ENCODE data around the gene GSG1L.
A peak's percentile ranks its signal among the peaks of the same experiment; 100 is the strongest.

GSG1L gene

GRCh38 chr16:27760789-27761176 lies 302.7 kb downstream of the GSG1L start:
- H3K4me3 ChIP-seq (ENCODE audit: control insufficient read depth, low read depth, low read length), result no peak overlapping the region

GRCh38 chr16:27759967-27760788 lies 303.3 kb downstream of the GSG1L start:
- no peak for DNase-seq (ENCODE audit: low read depth)
- no peak overlapping the region for H3K4me3 ChIP-seq (ENCODE audit: control insufficient read depth, low read depth, low read length)
- no peak for TF ChIP-seq CTCF (IDR thresholded peaks at IDR 0.05; ENCODE audit: control insufficient read depth, insufficient read depth, low read depth, low read length, missing control alignments)

More at GRCh38 chr16:27760789-27761176, 302.7 kb downstream of the GSG1L start:
- no peak for TF ChIP-seq CTCF (IDR thresholded peaks at IDR 0.05; ENCODE audit: control insufficient read depth, insufficient read depth, low read depth, low read length, missing control alignments)
- DNase-seq (ENCODE audit: low read depth), result no peak

GRCh38 chr16:27759301-27759871 lies 304.1 kb downstream of the GSG1L start:
- DNase-seq (ENCODE audit: low read depth), result peak; percentile 21
- no peak for TF ChIP-seq CTCF (IDR thresholded peaks at IDR 0.05; ENCODE audit: control insufficient read depth, insufficient read depth, low read depth, low read length, missing control alignments)
- H3K4me3 ChIP-seq (ENCODE audit: control insufficient read depth, low read depth, low read length), result no peak overlapping the region

- DNase-seq (ENCODE audit: low read depth), result no peak
- no peak for TF ChIP-seq CTCF (IDR thresholded peaks at IDR 0.05; ENCODE audit: control insufficient read depth, insufficient read depth, low read depth, low read length, missing control alignments)
These were observed 305.0 kb downstream of the GSG1L start for GRCh38 chr16:27758544-27758943.

GRCh38 chr16:27756206-27756970 lies 307.1 kb downstream of the GSG1L start:
- no peak overlapping the region for H3K4me3 ChIP-seq (ENCODE audit: control insufficient read depth, low read depth, low read length)
- TF ChIP-seq CTCF (IDR thresholded peaks at IDR 0.05; ENCODE audit: control insufficient read depth, insufficient read depth, low read depth, low read length, missing control alignments), result no peak
- no peak for DNase-seq (ENCODE audit: low read depth)

More at GRCh38 chr16:27758544-27758943, 305.0 kb downstream of the GSG1L start:
- no peak overlapping the region for H3K4me3 ChIP-seq (ENCODE audit: control insufficient read depth, low read depth, low read length)

GRCh38 chr16:27754788-27755690 lies 308.5 kb downstream of the GSG1L start:
- no peak for DNase-seq (ENCODE audit: low read depth)
- TF ChIP-seq CTCF (IDR thresholded peaks at IDR 0.05; ENCODE audit: control insufficient read depth, insufficient read depth, low read depth, low read length, missing control alignments), result no peak

More at GRCh38 chr16:27754788-27755690, 308.5 kb downstream of the GSG1L start:
- no peak overlapping the region for H3K4me3 ChIP-seq (ENCODE audit: control insufficient read depth, low read depth, low read length)
